HCT116 (cell line): ENCODE results near the gene BICRA.

ENCODE experiments used
- CTCF ChIP-seq, 3 experiments: fragments of 200-600 bp in 1 of 3; sonication (generic) in 1 of 3; IDR thresholded peaks in 2 of 3; conservative IDR thresholded peaks in 1 of 3; 2 replicates each; pipeline ENCODE4 v1.5.1; 2012 to 2017; ENCODE audit warnings: low read depth in 2 of 3, low read length in 2 of 3, antibody characterized with exemption in 1 of 3, borderline replicate concordance in 1 of 3, control low read depth in 1 of 3, mild to moderate bottlenecking in 1 of 3, mixed read lengths in 1 of 3, mixed run types in 1 of 3, moderate library complexity in 1 of 3; ENCODE audit not compliant: insufficient read depth in 1 of 3
- EZH2 ChIP-seq: fragments of 200-600 bp; sonication (generic); IDR thresholded peaks from 2 replicates; pipeline ENCODE4 v1.6.1; 2017; ENCODE audit warnings: antibody characterized with exemption, mixed run types
- FOSL1 ChIP-seq: IDR thresholded peaks from 2 replicates; pipeline ENCODE4 v1.6.1; 2012; ENCODE audit warnings: low read depth
- JUND ChIP-seq: IDR thresholded peaks from 2 replicates; pipeline ENCODE4 v1.6.1; 2012
- POLR2A ChIP-seq: IDR thresholded peaks from 2 replicates; pipeline ENCODE4 v1.7.0; 2011; ENCODE audit warnings: borderline replicate concordance; ENCODE audit not compliant: insufficient read depth, insufficient read length; ENCODE audit errors: extremely low read depth
- SIN3A ChIP-seq: IDR thresholded peaks from 2 replicates; pipeline ENCODE4 v1.6.1; 2012; ENCODE audit warnings: low read depth
- SP1 ChIP-seq: IDR thresholded peaks from 2 replicates; pipeline ENCODE4 v1.6.1; 2012; ENCODE audit warnings: low read depth
- ZNF274 ChIP-seq: fragments of 200-500 bp; sonication (Bioruptor generic); IDR thresholded peaks from 2 replicates; pipeline ENCODE4 v1.6.1; 2014; ENCODE audit warnings: mild to moderate bottlenecking, low read depth, low read length, inconsistent platforms

- no peak for TF ChIP-seq CTCF (IDR thresholded peaks at IDR 0.05 in 2 of 3, conservative IDR thresholded peaks at IDR 0.05 in 1 of 3; ENCODE audit: borderline replicate concordance in 1 of 3, insufficient read depth in 1 of 3, low read depth in 2 of 3, low read length in 2 of 3)
- no peak for TF ChIP-seq FOSL1
- no peak for TF ChIP-seq ZNF274
- TF ChIP-seq SP1, result no peak
- no peak for TF ChIP-seq SIN3A
- no peak for TF ChIP-seq EZH2
- TF ChIP-seq JUND, result no peak
- TF ChIP-seq POLR2A, result no peak
Observed at GRCh38 chr19:47673426-47673825, 64.5 kb downstream of the BICRA start.
